Osteocyte (in vitro differentiated cells): ENCODE measurements around the gene SERP2. TPM values are rescaled to one million over a fixed set of nuclear protein-coding genes. Genes with fewer than 3 reads are reported as not detected.

Experiments used
- DNase-seq: peaks from one replicate; pipeline ENCODE4 v3.0.0; 2021; ENCODE audit warnings: mixed read lengths; ENCODE audit not compliant: unreplicated experiment; ENCODE audit errors: extremely low spot score
- H3K27ac Mint-ChIP-seq: one replicate; pipeline ENCODE4 v1.8.0; 2021; ENCODE audit warnings: mild to moderate bottlenecking, mixed read lengths; ENCODE audit not compliant: unreplicated experiment
- H3K27me3 Mint-ChIP-seq: one replicate; pipeline ENCODE4 v1.8.0; 2021; ENCODE audit warnings: mixed read lengths; ENCODE audit not compliant: unreplicated experiment
- H3K36me3 Mint-ChIP-seq: one replicate; pipeline ENCODE4 v1.8.0; 2021; ENCODE audit warnings: mixed read lengths; ENCODE audit not compliant: unreplicated experiment
- H3K4me1 Mint-ChIP-seq: one replicate; pipeline ENCODE4 v1.8.0; 2021; ENCODE audit warnings: mixed read lengths; ENCODE audit not compliant: unreplicated experiment
- H3K4me3 Mint-ChIP-seq: one replicate; pipeline ENCODE4 v1.8.0; 2021; ENCODE audit warnings: mild to moderate bottlenecking, moderate library complexity, mixed read lengths; ENCODE audit not compliant: unreplicated experiment
- H3K9me3 Mint-ChIP-seq: one replicate; pipeline ENCODE4 v1.8.0; 2021; ENCODE audit warnings: mixed read lengths; ENCODE audit not compliant: unreplicated experiment
- total RNA-seq: library from RNA; stranded (reverse); gene quantifications from 2 replicates; pipeline ENCODE4 v1.2.1, GENCODE V29; 2021
- TF ChIP-seq, protein P1 (sequence below): fragments of 200-600 bp; sonication (generic); IDR thresholded peaks from 2 replicates; pipeline ENCODE4 v1.5.0; 2021; ENCODE audit warnings: antibody characterized with exemption, mild to moderate bottlenecking, moderate library complexity

SERP2 gene
- total RNA-seq, 1 donor from 2014 or later = 8.4 TPM

DNA sequence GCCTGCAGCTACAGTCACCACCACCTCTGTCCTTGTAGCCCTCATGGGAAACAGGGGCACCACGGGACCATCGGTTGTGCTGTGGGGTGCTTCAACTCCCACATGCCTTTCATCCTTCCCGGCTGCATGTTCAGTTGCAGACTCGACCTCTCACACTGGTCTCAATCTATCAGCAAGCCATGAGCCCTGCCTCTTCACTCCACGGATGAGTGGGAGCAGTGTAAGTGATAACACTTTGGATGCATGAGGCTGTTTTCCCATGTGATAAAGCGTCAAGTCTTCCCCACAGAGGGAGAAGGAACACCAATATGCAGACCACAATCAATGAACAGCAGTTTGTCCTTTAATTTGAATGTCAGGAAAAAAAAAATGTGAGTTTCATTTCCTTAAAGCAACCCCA is 12.2 kb downstream of the SERP2 start:
- H3K36me3 Mint-ChIP-seq = peaks cover 16% of the 10 kb centered on the region
- no peaks in the 10 kb centered on the region for H3K9me3 Mint-ChIP-seq
- H3K27ac Mint-ChIP-seq = no peak overlapping the region
- DNase-seq = no peak
- TF ChIP-seq, protein P1, sequence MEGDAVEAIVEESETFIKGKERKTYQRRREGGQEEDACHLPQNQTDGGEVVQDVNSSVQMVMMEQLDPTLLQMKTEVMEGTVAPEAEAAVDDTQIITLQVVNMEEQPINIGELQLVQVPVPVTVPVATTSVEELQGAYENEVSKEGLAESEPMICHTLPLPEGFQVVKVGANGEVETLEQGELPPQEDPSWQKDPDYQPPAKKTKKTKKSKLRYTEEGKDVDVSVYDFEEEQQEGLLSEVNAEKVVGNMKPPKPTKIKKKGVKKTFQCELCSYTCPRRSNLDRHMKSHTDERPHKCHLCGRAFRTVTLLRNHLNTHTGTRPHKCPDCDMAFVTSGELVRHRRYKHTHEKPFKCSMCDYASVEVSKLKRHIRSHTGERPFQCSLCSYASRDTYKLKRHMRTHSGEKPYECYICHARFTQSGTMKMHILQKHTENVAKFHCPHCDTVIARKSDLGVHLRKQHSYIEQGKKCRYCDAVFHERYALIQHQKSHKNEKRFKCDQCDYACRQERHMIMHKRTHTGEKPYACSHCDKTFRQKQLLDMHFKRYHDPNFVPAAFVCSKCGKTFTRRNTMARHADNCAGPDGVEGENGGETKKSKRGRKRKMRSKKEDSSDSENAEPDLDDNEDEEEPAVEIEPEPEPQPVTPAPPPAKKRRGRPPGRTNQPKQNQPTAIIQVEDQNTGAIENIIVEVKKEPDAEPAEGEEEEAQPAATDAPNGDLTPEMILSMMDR = no peak
- H3K27me3 Mint-ChIP-seq = no peaks in the 10 kb centered on the region
- H3K4me1 Mint-ChIP-seq = peaks cover 1% of the 10 kb centered on the region
- H3K4me3 Mint-ChIP-seq = no peak overlapping the region

GRCh38 chr13:44386913-44387556 is 13.4 kb downstream of the SERP2 start:
- peaks cover 13% of the 10 kb centered on the region for H3K36me3 Mint-ChIP-seq
- TF ChIP-seq, protein P1 = no peak
- H3K9me3 Mint-ChIP-seq = no peaks in the 10 kb centered on the region
- no peak overlapping the region for H3K27ac Mint-ChIP-seq
- peaks cover 1% of the 10 kb centered on the region for H3K4me1 Mint-ChIP-seq
- H3K27me3 Mint-ChIP-seq = no peaks in the 10 kb centered on the region
- DNase-seq = no peak
- H3K4me3 Mint-ChIP-seq = no peak overlapping the region

- peaks cover 5% of the 10 kb centered on the region for H3K4me1 Mint-ChIP-seq
- no peaks in the 10 kb centered on the region for H3K27me3 Mint-ChIP-seq
- no peaks in the 10 kb centered on the region for H3K9me3 Mint-ChIP-seq
- no peak for DNase-seq
- H3K27ac Mint-ChIP-seq = no peak overlapping the region
- TF ChIP-seq, protein P1 = no peak
- H3K4me3 Mint-ChIP-seq = no peak overlapping the region
- H3K36me3 Mint-ChIP-seq = peaks cover 10% of the 10 kb centered on the region
Observed at GRCh38 chr13:44388427-44389059, 14.9 kb downstream of the SERP2 start.

GRCh38 chr13:44389060-44389666 is 15.5 kb downstream of the SERP2 start:
- H3K4me1 Mint-ChIP-seq = peaks cover 5% of the 10 kb centered on the region
- no peaks in the 10 kb centered on the region for H3K9me3 Mint-ChIP-seq
- H3K4me3 Mint-ChIP-seq = no peak overlapping the region

More at GRCh38 chr13:44389060-44389666, 15.5 kb downstream of the SERP2 start:
- no peaks in the 10 kb centered on the region for H3K27me3 Mint-ChIP-seq
- H3K36me3 Mint-ChIP-seq = peaks cover 10% of the 10 kb centered on the region
- no peak for DNase-seq
- TF ChIP-seq, protein P1 = no peak
- no peak overlapping the region for H3K27ac Mint-ChIP-seq
